Measurements from ENCODE around the gene SEC14L5. TPM values are rescaled to one million over a fixed set of nuclear protein-coding genes. Genes with fewer than 3 reads are reported as not detected.

Gene SEC14L5
- total RNA-seq, 2 donors from 2014 or later: 0.22 to 0.33 TPM

GRCh38 chr16:4976611-4977145 lies 18.5 kb downstream of the SEC14L5 start:
- H3K4me1 ChIP-seq (ENCODE audit: control insufficient read depth, insufficient read depth, low read length): no peaks in the 10 kb centered on the region
- TF ChIP-seq, protein P1, sequence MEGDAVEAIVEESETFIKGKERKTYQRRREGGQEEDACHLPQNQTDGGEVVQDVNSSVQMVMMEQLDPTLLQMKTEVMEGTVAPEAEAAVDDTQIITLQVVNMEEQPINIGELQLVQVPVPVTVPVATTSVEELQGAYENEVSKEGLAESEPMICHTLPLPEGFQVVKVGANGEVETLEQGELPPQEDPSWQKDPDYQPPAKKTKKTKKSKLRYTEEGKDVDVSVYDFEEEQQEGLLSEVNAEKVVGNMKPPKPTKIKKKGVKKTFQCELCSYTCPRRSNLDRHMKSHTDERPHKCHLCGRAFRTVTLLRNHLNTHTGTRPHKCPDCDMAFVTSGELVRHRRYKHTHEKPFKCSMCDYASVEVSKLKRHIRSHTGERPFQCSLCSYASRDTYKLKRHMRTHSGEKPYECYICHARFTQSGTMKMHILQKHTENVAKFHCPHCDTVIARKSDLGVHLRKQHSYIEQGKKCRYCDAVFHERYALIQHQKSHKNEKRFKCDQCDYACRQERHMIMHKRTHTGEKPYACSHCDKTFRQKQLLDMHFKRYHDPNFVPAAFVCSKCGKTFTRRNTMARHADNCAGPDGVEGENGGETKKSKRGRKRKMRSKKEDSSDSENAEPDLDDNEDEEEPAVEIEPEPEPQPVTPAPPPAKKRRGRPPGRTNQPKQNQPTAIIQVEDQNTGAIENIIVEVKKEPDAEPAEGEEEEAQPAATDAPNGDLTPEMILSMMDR (conservative IDR thresholded peaks at IDR 0.05): no peak
- Mint-ChIP-seq H3K27me3 (ENCODE audit: insufficient read depth) (peaks cover 5% of the 10 kb centered on the region), H3K27ac (no peak overlapping the region), H3K4me3 (no peak overlapping the region), H3K36me3 (ENCODE audit: low read depth) (no peaks in the 10 kb centered on the region), H3K9me3 (no peaks in the 10 kb centered on the region), H3K4me1 (no peaks in the 10 kb centered on the region)
- H3K27ac ChIP-seq (ENCODE audit: low read depth, low read length): no peak overlapping the region
- H3K36me3 ChIP-seq (ENCODE audit: control insufficient read depth, insufficient read depth, low read length): no peaks in the 10 kb centered on the region
- no peak overlapping the region for H3K9ac ChIP-seq (ENCODE audit: extremely low read depth, low read length, poor library complexity, severe bottlenecking)
- no peaks in the 10 kb centered on the region for H3K27me3 ChIP-seq (ENCODE audit: control insufficient read depth, insufficient read depth, low read length, poor library complexity, severe bottlenecking)
- DNase-seq: no peak
- H3K9me3 ChIP-seq (ENCODE audit: control insufficient read depth, low read length): no peaks in the 10 kb centered on the region
- 90 to 95% methylated on average over 3 to 5 of the region's 5 CpGs for WGBS, 2 experiments (ENCODE audit: insufficient coverage in 1 of 2, insufficient read length in 1 of 2)
- no peak overlapping the region for H3K4me3 ChIP-seq (ENCODE audit: low read length)

DNA sequence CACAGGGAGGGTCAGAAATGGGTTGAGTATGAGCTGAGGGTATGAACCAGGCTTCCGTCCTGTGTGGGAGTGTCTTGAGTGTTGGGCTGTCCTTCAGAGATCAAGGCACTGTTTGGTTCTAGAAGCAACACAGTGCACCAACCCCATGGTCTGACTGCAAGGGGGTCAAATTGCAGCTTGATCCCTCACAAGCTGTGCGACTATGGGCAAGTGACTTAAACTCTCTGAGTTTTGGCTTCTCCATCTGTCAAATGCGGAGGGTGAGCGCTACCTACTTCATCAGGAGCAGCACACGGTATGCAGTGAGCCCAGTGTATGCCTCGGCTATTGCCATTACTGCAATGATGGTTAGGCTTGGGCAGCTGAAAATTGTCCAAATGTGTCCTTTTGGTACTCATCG lies 21.0 kb downstream of the SEC14L5 start:
- Histone ChIP-seq H3K27ac (ENCODE audit: low read depth, low read length) (no peak overlapping the region), H3K4me1 (ENCODE audit: control insufficient read depth, insufficient read depth, low read length) (no peaks in the 10 kb centered on the region), H3K9me3 (ENCODE audit: control insufficient read depth, low read length) (no peaks in the 10 kb centered on the region), H3K27me3 (ENCODE audit: control insufficient read depth, insufficient read depth, low read length, poor library complexity, severe bottlenecking) (no peaks in the 10 kb centered on the region), H3K4me3 (ENCODE audit: low read length) (no peak overlapping the region), H3K9ac (ENCODE audit: extremely low read depth, low read length, poor library complexity, severe bottlenecking) (no peak overlapping the region), H3K36me3 (ENCODE audit: control insufficient read depth, insufficient read depth, low read length) (no peaks in the 10 kb centered on the region)
- Mint-ChIP-seq H3K36me3 (ENCODE audit: low read depth) (no peaks in the 10 kb centered on the region), H3K4me1 (no peaks in the 10 kb centered on the region), H3K9me3 (no peaks in the 10 kb centered on the region), H3K27ac (no peak overlapping the region), H3K27me3 (ENCODE audit: insufficient read depth) (peaks cover 2% of the 10 kb centered on the region), H3K4me3 (no peak overlapping the region)
- no peak for DNase-seq
- 91 to 93% methylated on average over 7 of the region's 7 CpGs for WGBS, 2 experiments (ENCODE audit: insufficient coverage in 1 of 2, insufficient read length in 1 of 2)
- TF ChIP-seq, protein P1 (conservative IDR thresholded peaks at IDR 0.05): no peak

- H3K36me3 ChIP-seq (ENCODE audit: control insufficient read depth, insufficient read depth, low read length): no peaks in the 10 kb centered on the region
- H3K27me3 ChIP-seq (ENCODE audit: control insufficient read depth, insufficient read depth, low read length, poor library complexity, severe bottlenecking): no peaks in the 10 kb centered on the region
- Mint-ChIP-seq H3K27me3 (ENCODE audit: insufficient read depth) (peaks cover 6% of the 10 kb centered on the region), H3K4me3 (no peak overlapping the region), H3K4me1 (no peaks in the 10 kb centered on the region), H3K36me3 (ENCODE audit: low read depth) (no peaks in the 10 kb centered on the region), H3K27ac (no peak overlapping the region), H3K9me3 (no peaks in the 10 kb centered on the region)
- H3K9me3 ChIP-seq (ENCODE audit: control insufficient read depth, low read length): no peaks in the 10 kb centered on the region
- H3K9ac ChIP-seq (ENCODE audit: extremely low read depth, low read length, poor library complexity, severe bottlenecking): no peak overlapping the region
- TF ChIP-seq, protein P1 (conservative IDR thresholded peaks at IDR 0.05): no peak
- no peak for DNase-seq
- WGBS, 2 experiments (ENCODE audit: insufficient coverage in 1 of 2, insufficient read length in 1 of 2): 87 to 88% methylated on average over 14 to 25 of the region's 25 CpGs
- H3K4me3 ChIP-seq (ENCODE audit: low read length): no peak overlapping the region
- no peaks in the 10 kb centered on the region for H3K4me1 ChIP-seq (ENCODE audit: control insufficient read depth, insufficient read depth, low read length)
- no peak overlapping the region for H3K27ac ChIP-seq (ENCODE audit: low read depth, low read length)
These were observed 21.9 kb downstream of the SEC14L5 start for GRCh38 chr16:4979736-4980660.
